ENCODE results near the gene MEGF8. TPM values are rescaled to one million over a fixed set of nuclear protein-coding genes. Genes with fewer than 3 reads are reported as not detected.
"Not testable (repeated sequence)": the region's sequence is repeated elsewhere in the genome, so short reads cannot be mapped to it uniquely, and the experiment has no call there.

MEGF8 gene
- total and polyA plus RNA-seq, 9 of the 15 experiments (the other 6 are each of a cell fraction or from before 2014, with no cell fraction given), result 0.28 to 13.1 (median 3.0) TPM

GRCh38 chr19:42330241-42330711 lies 4.8 kb downstream of the MEGF8 start:
- DNase-seq (ENCODE audit: extremely low read depth in 1 of 4, low spot score in 3 of 4), result no peak
- peaks cover 20% of the 10 kb centered on the region for H3K79me2 ChIP-seq (ENCODE audit: control insufficient read depth, insufficient read depth, low read length)
- H3K9ac ChIP-seq (ENCODE audit: insufficient read depth in 1 of 2, low read depth in 2 of 2, low read length in 2 of 2), result no peak overlapping the region
- TF ChIP-seq HNRNPUL1 (IDR thresholded peaks at IDR 0.05; ENCODE audit: low read length) (no peak), KAT2B (IDR thresholded peaks at IDR 0.05; ENCODE audit: low read depth, low read length) (no peak), NBN (IDR thresholded peaks at IDR 0.05; ENCODE audit: low read depth) (no peak)
- TF ChIP-seq, protein P1, sequence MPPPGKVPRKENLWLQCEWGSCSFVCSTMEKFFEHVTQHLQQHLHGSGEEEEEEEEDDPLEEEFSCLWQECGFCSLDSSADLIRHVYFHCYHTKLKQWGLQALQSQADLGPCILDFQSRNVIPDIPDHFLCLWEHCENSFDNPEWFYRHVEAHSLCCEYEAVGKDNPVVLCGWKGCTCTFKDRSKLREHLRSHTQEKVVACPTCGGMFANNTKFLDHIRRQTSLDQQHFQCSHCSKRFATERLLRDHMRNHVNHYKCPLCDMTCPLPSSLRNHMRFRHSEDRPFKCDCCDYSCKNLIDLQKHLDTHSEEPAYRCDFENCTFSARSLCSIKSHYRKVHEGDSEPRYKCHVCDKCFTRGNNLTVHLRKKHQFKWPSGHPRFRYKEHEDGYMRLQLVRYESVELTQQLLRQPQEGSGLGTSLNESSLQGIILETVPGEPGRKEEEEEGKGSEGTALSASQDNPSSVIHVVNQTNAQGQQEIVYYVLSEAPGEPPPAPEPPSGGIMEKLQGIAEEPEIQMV (tag; conservative IDR thresholded peaks at IDR 0.05; ENCODE audit: low read depth), result no peak
- CTCF ChIA-PET (ENCODE audit: low intra/inter-chr PET ratio), result no interaction called here
- peaks cover 5 to 25% of the 10 kb centered on the region in 2 experiments; a peak in 4 of 5 replicates for H3K4me1 ChIP-seq (replicated peaks in 1 of 2; ENCODE audit: control insufficient read depth in 2 of 2, insufficient read depth in 2 of 2, low read length in 2 of 2)
- no peaks in the 10 kb centered on the region; the same call in 1 of the 2 replicates for H4K20me1 ChIP-seq (replicated peaks; ENCODE audit: control insufficient read depth, insufficient read depth, low read length)
- H3K4me3 ChIP-seq, result no peak overlapping the region
- no peak for FAIRE-seq
- H2AFZ ChIP-seq (ENCODE audit: low read depth, low read length), result no peak overlapping the region
- ATAC-seq, result no peak
- in situ Hi-C loops (cut with MboI), result no loop called here
- WGBS (ENCODE audit: insufficient coverage, low coverage, missing lambda C conversion rate), result 48% methylated on average over 2 of the region's 2 CpGs
- H3K9me1 ChIP-seq (ENCODE audit: control insufficient read depth, insufficient read depth, low read length), result no peaks in the 10 kb centered on the region
- H3K36me3 ChIP-seq (ENCODE audit: control insufficient read depth, insufficient read depth, low read length), result peaks cover 2% of the 10 kb centered on the region; the same call in 1 of the 3 replicates
- POLR2A ChIA-PET, result interaction anchor here (0.6 kb wide), 1 partner anchor 113 kb away, joined by 3 read pairs; no protein-coding TSS in a partner anchor
- intact Hi-C loops (cut with micrococcal nuclease), result no loop called here
- no TSS peak for BruUV-seq (replicated peaks)
- H3K9me3 ChIP-seq (replicated peaks; ENCODE audit: control insufficient read depth, insufficient read depth, low read depth, low read length), result no peaks in the 10 kb centered on the region
- no peak overlapping the region for H3K27ac ChIP-seq (ENCODE audit: extremely low read depth, low read depth, low read length)
- H3K27me3 ChIP-seq (ENCODE audit: control insufficient read depth in 2 of 2, insufficient read depth in 2 of 2, low read length in 2 of 2), result no peaks in the 10 kb centered on the region
- no peak overlapping the region for H3K4me2 ChIP-seq (ENCODE audit: insufficient read depth, low read length)

GRCh38 chr19:42331333-42331732 lies 5.9 kb downstream of the MEGF8 start:
- ATAC-seq; H3K36me3 ChIP-seq (ENCODE audit: control insufficient read depth, insufficient read depth, low read length); H3K27ac ChIP-seq (ENCODE audit: extremely low read depth, low read depth, low read length); intact Hi-C loops (cut with micrococcal nuclease); H3K9me1 ChIP-seq (ENCODE audit: control insufficient read depth, insufficient read depth, low read length); H3K27me3 ChIP-seq (ENCODE audit: control insufficient read depth in 2 of 2, insufficient read depth in 2 of 2, low read length in 2 of 2); H3K9me3 ChIP-seq (replicated peaks; ENCODE audit: control insufficient read depth, insufficient read depth, low read depth, low read length); POLR2A ChIA-PET; in situ Hi-C loops (cut with MboI); H3K4me2 ChIP-seq (ENCODE audit: insufficient read depth, low read length); H2AFZ ChIP-seq (ENCODE audit: low read depth, low read length); DNase-seq (ENCODE audit: extremely low read depth in 1 of 4, low spot score in 3 of 4); H4K20me1 ChIP-seq (replicated peaks; ENCODE audit: control insufficient read depth, insufficient read depth, low read length); BruUV-seq (replicated peaks); H3K4me3 ChIP-seq; CTCF ChIA-PET (ENCODE audit: low intra/inter-chr PET ratio); FAIRE-seq: not testable (repeated sequence)
- H3K79me2 ChIP-seq (ENCODE audit: control insufficient read depth, insufficient read depth, low read length), result peaks cover 10% of the 10 kb centered on the region
- peak overlapping the region in 1 of 2 experiments; percentile 54; a peak in 1 of 4 replicates for H3K9ac ChIP-seq (ENCODE audit: insufficient read depth in 1 of 2, low read depth in 2 of 2, low read length in 2 of 2)
- WGBS (ENCODE audit: insufficient coverage, low coverage, missing lambda C conversion rate), result 71% methylated on average over 3 of the region's 3 CpGs
- H3K4me1 ChIP-seq (replicated peaks in 1 of 2; ENCODE audit: control insufficient read depth in 2 of 2, insufficient read depth in 2 of 2, low read length in 2 of 2), result peaks cover 3 to 22% of the 10 kb centered on the region in 2 experiments; a peak in 4 of 5 replicates

All from K562 (cell line).